Pulmonary artery endothelial cell (primary cell): ENCODE data around the gene HORMAD2. TPM values are rescaled to one million over a fixed set of nuclear protein-coding genes. Genes with fewer than 3 reads are reported as not detected.
"Not testable (repeated sequence)": the region's sequence is repeated elsewhere in the genome, so short reads cannot be mapped to it uniquely, and the experiment has no call there.

Experiments
- DNase-seq: peaks from one replicate; pipeline ENCODE4 v3.0.0-alpha.2; 2011; ENCODE audit warnings: low read depth, low spot score
- total RNA-seq: library from RNA; depleted of rRNA; stranded (reverse); fragments of >200 nt; gene quantifications from 2 replicates; pipeline ENCODE4 v1.2.3, GENCODE V29; 2014

Gene HORMAD2
- total RNA-seq, 1 donor from 2014 or later: not detected

GRCh38 chr22:30188911-30189310, 108.6 kb downstream of the HORMAD2 start:
- no peak for DNase-seq

DNA sequence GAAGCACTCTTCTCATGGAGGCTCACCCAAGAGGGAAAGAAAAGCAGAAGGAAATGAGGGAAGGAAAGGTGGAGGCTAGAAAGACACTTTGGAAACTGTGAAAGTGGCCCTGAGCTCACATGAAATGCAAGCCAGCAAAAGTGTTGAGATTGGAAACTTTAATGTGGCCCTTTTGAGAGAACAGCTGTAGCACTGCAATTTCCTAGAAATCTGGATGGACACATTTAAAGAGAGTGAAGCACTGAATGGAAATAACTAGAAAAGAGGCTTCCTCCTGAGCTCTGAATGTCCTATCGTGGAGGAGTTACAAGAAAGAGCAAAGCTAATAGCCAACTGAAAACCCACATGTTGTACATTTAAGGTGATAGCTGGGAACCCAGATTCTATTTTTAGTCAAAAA, 110.3 kb downstream of the HORMAD2 start:
- no peak for DNase-seq

DNA sequence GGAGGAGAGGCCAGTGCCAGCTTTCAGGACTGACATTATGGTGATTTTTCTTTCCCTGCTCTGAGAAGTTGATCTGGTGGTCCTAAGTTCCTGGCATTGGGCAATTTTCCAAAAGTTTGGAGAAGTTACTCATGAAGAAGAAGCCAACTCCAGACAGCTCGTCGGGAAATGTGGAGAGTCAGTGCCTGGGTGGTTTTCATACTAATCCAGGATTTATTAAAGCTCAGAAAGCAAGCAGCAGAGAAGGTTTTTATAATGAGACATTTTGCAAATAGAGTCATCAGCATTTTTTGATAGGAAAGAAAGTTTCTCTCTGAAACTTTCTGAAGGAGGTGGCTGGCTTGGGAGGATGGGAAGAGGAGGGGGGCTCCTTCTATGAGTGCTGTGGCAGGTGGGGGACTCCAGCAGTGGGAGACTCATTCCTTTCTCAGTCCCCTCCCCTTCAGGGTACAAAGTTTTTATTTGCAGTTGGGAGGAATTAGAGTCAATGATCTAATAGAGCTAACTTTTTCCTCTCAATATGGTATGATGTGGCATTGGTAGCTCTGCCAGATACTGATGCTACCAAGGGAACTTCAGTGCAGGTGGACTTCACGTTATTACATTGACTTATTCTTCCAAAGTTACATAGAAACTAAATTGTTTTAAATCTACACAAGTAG, 110.9 kb downstream of the HORMAD2 start:
- no peak for DNase-seq

DNA sequence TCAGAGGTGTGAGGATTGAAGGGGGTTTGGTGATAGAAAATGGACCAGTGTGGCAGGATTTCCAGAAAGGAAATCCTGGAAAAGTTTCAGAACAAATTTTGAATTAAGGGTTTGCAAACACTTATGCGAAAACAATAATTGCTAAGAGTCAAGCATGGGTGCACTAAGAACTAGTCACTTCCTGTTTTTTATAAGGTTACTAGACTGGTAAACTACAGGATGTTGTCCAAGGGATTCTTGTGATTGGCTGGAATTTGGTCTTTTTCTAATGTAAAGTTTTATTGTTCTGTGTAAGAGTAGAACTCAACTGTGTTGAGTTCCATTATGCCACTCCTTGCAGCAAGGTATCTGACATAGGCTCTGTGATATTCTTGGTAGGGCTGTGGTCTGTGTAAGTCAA, 112.2 kb downstream of the HORMAD2 start:
- no peak for DNase-seq

GRCh38 chr22:30193031-30193775, 112.9 kb downstream of the HORMAD2 start:
- no peak for DNase-seq

GRCh38 chr22:30195245-30196140, 115.2 kb downstream of the HORMAD2 start:
- no peak for DNase-seq

DNA sequence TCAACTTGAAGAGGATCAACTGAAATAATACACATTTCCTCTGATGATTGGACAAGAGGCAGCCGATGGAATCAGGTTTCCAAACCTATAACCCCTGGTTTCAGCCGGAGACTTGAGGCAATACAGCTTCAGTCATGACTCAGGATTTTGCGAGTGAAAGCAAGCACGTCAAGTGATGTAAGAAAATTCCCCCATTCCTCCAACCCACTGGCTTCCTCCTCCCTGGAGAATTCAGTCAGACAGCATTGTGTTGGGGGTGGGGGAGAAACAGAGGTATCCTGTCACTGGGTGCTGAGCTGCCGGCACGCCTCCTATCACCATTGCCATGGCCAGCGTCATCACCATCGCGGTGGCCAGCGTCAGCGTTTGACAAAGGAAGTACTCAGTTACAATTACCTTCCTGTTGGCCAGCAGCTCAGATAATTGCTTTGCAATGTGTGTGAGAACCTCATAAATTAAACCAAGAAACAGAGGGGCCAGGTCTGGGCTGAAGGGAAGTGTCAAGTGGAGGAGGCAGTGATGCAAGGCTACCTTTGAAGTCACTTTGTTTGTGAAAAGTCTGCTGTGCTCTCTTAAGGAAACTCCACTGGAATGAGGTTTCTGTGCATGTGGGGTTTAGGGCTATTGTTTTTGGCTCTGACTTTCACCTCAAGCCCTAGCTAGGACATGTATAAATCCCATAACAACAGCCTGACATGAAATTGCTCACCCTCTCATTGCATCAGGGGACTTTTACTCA, 116.0 kb downstream of the HORMAD2 start:
- DNase-seq: peak; percentile 87

DNA sequence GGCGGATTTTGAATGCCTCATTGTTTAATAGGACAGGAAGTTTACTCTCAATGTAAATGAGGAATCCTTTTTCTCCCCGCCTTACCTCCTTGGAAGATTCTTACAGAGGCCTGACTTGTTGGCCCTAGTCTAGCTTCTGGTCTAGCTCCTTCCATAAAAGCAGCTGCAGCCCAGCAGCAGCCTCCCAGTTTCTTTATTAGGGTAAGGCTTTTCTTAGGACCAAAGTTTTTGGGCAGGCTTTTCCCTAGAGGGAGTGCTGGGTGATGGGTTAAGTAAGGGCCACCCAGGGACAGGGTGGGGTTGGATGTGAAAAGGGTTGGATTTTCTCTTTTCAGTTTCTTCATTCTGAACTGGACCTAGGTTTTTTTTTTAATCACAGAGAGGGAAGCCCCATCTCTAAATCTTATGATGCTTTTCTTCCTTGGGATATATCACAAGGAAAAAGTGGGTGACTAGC, 116.6 kb downstream of the HORMAD2 start:
- DNase-seq: no peak

GRCh38 chr22:30197389-30197788, 117.1 kb downstream of the HORMAD2 start:
- no peak for DNase-seq

DNA sequence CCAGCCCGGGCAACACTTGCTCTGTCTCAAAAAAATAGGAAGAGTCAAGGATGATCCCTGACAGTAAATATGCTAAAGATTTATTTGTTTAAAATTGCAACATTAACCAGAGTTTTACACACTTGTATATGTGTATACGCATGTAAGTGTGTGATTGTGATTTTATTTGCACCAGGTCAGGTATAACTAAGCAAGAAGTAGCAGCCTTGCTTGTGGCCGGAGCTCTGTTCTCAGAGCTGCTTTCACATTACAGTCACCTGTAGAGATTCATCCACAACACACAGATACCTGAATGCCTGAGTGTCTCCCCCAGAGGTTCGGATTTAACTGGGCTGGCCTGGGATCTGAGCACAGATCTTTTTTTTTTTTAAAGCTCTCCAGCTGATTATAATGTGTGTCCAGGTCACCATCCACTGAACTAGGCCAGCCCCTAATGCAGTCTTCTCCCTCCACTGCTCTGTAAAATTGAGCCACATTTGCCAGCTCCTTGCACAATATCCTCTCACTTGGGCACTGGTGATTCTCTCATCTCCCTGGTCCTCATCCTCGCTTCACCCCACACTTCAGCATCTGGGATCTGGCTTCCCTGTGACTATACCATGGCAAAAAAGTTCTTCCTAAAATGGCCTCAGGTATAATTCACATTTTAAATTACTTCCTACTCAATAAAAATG, 118.0 kb downstream of the HORMAD2 start:
- no peak for DNase-seq

GRCh38 chr22:30198921-30199320, 118.7 kb downstream of the HORMAD2 start:
- DNase-seq: no peak

- not testable (repeated sequence) for DNase-seq
Observed at GRCh38 chr22:30200905-30201304, 120.6 kb downstream of the HORMAD2 start.

- no peak for DNase-seq
Observed at GRCh38 chr22:30201945-30202344, 121.7 kb downstream of the HORMAD2 start.

- DNase-seq: no peak
Observed at GRCh38 chr22:30202531-30203006, 122.3 kb downstream of the HORMAD2 start.

GRCh38 chr22:30204015-30204741, 123.9 kb downstream of the HORMAD2 start:
- DNase-seq: no peak

- DNase-seq: no peak
Observed at GRCh38 chr22:30204742-30205111, 124.5 kb downstream of the HORMAD2 start.

- no peak for DNase-seq
Observed at GRCh38 chr22:30205281-30206115, 125.2 kb downstream of the HORMAD2 start.

- no peak for DNase-seq
Observed at GRCh38 chr22:30206944-30207343, 126.7 kb downstream of the HORMAD2 start.
